GM19240 (cell line): ENCODE measurements around the gene DIPK1C.

Source experiments
- DNase-seq: peaks from one replicate; pipeline ENCODE4 v3.0.0; 2011; ENCODE audit warnings: low spot score; ENCODE audit not compliant: insufficient read length

The DIPK1C gene

DNA sequence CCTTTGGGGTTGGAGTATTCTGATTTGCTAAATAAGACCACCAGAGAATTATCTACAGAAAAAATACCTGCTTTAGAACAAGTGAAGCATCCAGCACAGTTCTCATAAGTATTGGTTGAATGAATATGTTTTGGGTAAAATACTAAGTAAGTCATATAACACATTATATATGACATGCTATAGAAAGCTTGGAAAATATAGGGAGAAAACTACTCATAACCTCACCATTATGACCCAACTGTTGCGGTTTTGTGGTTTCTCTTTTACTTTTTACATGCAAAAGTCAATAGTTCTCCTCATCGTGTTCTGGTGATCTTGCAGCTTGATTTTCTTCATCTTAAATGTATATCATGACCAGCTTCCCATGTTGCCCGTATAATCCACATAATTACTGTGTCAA is 66.2 kb downstream of the DIPK1C start:
- DNase-seq: no peak

DNA sequence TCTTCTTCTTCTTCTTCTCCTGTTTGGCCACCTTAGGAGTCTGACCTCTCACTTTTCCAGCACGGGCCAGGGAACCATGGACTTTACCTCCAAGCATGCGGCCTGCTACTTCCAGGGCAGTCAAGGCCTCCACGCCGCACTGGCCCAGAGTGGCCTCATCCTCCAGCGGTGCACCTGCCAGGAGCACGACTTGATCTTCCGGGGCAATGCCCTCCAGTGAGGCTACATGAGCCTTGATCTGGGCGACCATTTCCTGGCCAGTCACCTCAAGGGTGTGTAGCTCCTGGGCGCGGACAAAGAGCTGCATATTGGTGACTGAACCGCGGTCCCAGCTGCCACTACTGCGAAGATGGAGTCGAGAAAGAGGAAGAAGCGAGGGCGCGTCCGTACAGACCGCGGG is 67.1 kb downstream of the DIPK1C start:
- no peak for DNase-seq

DNA sequence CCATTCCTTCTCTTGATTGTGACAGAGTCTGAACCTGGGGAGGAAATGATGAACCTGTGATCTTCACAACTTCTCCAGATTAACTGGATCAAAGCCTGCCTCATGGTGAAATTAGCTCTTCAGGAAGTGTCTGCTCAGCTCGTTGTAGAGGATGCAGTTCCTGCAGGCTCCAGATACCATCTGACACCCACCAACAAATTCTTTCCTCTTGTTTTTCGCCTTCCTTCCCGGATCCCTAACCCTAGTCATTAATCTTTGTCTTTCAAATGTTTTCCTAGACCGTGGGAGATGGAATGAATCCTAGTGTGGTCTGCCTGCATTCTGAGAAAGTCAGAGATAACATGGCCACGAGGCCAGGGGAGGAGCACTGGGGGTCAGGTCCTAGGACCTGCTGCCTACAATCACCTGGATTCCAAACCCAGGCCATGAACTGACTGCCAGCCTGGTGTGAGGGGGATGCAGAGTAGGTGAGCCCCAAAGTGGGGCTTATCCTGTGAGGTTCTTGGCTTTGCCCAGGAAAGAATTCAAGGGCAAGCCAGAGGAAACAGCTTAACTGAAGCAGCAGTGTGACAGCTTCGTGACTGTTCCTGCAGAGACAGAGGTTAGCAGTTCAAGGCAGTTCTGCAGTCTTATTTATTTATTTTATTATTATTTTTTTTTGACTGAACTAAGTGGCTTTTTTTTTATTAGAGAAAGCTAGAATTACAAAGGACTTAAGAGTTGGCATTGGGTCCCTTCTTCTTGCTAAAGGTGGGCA is 67.8 kb downstream of the DIPK1C start:
- no peak for DNase-seq

DNA sequence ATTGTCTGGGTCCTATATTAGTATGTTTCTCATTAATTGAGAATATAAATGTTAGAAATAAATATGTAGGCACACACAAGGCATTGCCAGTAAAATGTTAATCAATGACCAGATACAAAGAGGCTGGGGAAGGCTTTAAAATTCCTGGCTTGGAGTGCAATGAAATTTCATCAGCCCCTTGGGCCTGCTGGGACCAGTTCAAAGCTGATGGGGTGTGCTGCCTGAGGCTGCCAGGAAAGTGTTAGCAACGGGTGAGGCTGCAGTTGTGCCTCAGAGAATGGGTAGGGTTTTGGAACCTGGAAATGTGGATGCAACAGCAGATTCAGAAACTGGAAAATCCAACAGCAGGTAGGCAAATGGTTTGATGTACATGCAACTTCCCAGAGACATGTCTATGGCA is 68.9 kb downstream of the DIPK1C start:
- DNase-seq: no peak

DNA sequence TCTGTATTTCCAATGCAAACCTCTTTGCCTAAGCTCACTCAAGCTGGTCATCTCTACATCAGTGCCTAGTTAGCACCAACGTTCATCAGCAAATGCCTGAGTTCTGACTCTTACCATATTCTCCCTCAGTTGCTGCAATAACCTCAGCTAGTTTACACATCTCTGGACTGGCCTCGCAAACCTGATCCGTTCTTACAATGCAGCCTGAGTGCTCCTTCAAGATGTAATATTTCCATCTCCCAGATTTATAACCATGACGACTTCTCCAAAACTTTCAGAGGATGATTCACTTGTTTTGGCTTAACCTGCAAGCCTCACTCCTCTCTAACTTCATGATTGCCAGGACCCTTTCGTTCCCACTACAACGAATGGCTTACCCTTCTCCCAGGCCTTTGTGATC is 69.7 kb downstream of the DIPK1C start:
- DNase-seq: no peak
